Fibroblast of pulmonary artery (primary cell): Measurements from ENCODE around the gene TRABD.

ENCODE experiments used
- DNase-seq: peaks from one replicate; pipeline ENCODE4 v3.0.0-alpha.2; 2010; ENCODE audit warnings: low read depth
- H3K4me3 ChIP-seq: replicated peaks from 2 replicates; pipeline ENCODE4 v1.5.1; 2011; ENCODE audit warnings: low read depth, mild to moderate bottlenecking, control low read depth, low read length, moderate library complexity
- CTCF ChIP-seq: IDR thresholded peaks from 2 replicates; pipeline ENCODE4 v1.5.1; 2011; ENCODE audit warnings: mild to moderate bottlenecking, control low read depth, low read length, inconsistent platforms; ENCODE audit errors: missing control alignments

Gene TRABD

DNA sequence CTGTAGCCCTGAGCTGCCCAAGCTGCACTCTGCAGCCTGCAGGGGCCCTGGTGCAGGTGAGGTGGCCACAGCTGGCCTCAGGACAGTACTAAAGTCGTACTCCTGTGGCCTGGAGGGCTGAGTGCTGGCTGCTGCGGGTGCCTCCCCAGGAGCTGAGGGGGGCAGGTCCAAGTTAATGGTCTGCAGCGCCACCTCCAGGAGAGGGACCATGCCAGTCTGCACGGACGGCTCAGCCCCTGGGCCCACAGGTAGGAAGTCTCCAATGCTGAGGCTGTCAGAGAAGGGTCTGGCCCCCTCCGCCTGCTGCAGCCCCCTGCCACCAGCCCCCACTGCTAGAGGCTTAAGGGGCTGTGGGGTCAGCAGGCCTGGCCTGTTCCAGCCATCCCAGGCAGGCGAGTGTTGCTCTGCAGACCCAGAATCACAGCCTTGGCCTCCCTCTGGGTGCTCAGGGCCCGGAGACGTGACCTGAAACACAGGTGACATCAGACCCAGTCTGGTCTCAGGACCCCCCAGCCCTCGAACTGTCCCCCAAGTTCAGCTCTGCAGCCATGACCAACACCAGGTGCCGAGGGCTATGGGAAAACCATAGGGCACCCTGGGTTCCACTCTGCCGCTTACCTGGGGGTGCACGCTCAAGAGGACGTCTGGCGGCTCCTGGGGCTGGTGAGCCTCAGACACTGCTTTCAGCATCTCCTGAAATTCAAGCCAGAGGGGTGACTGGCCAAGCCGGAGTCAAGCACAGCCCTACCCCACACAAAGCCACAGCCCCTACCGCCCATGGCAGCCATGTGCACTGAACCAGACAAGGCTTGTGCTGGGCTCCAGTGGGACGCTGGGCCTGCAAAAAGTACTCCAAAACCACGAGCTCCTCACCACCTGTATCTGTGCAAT lies 35.9 kb downstream of the TRABD start:
- DNase-seq = no peak
- no peak for TF ChIP-seq CTCF
- no peak overlapping the region for H3K4me3 ChIP-seq

- no peak for DNase-seq
Measured at GRCh38 chr22:50222508-50222907, 36.8 kb downstream of the TRABD start.

DNA sequence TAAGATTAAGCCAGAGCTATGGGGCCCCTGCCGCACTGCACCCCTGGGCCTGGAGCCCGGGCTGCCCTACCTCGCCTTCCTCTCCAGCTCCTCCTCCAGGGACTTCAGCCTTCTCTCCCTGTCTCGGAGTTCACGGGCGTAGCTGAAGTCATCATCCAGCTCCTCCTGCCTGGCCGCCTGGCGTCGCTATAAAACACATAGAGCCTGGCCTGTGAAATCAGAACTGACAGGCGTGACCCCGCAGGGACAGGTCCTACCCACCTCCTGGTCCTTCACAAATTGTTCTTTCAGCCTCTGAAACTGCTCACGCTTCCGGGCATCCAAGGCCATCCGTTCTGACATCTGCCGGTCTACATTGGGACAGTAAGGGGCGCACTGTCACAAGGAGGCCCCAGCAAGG lies 38.4 kb downstream of the TRABD start:
- TF ChIP-seq CTCF = no peak
- DNase-seq = no peak
- no peak overlapping the region for H3K4me3 ChIP-seq

More at GRCh38 chr22:50222508-50222907, 36.8 kb downstream of the TRABD start:
- no peak for TF ChIP-seq CTCF
- H3K4me3 ChIP-seq = no peak overlapping the region

- no peak for TF ChIP-seq CTCF
- no peak overlapping the region for H3K4me3 ChIP-seq
- no peak for DNase-seq
Measured at GRCh38 chr22:50225200-50225969, 39.7 kb downstream of the TRABD start.

DNA sequence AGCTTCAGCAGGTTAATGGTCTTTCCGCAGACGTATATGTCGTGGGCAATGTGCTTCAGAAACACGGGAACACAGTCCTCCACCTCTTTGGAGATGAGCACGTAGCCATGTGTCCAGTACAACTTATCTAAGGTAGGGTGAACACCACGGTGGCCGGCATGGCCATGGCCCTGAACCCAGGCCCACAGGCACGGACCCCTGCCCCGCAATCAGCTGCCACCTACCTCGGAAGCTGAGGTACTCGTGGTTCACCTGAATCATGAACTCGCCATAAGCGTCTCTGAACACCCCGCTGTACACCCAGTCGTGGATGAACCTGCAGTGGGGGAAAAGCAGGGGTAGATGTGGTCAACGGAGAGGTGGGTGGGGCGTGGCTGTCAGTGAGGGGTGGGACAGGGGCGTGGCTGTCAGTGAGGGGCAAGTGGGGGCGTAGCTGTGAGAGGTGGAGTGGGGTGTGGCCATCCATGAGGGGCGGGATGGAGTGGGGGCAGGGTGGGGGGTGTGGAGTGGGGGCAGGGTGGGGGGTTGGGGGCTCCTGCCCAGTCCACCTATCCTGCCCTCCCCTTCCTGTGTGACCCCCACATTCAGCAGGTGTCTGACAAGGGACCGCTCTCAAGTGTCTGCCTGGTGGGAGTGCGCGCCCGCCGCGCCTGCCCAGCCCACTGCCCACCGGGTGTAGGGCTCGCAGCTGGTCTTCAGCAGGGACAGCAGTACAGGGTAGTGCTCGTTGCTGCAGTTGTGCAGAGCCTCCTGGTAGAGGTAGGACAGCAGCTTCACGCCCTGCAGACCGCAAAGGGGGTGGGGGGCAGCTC lies 40.6 kb downstream of the TRABD start:
- H3K4me3 ChIP-seq = no peak overlapping the region
- no peak for TF ChIP-seq CTCF

GRCh38 chr22:50226875-50227165 lies 41.1 kb downstream of the TRABD start:
- H3K4me3 ChIP-seq = no peak overlapping the region
- TF ChIP-seq CTCF = no peak
- DNase-seq = no peak

More for the DNA sequence above, 40.6 kb downstream of the TRABD start:
- DNase-seq = no peak
